BLaER1 treated with 17β-estradiol and CSF1 and Interleukin-3, amounts not matched to agents 10 nM and 100 nM (cell line): ENCODE results near the gene ATF7IP.
A peak's percentile ranks its signal among the peaks of the same experiment; 100 is the strongest.
"Not testable (repeated sequence)": the region's sequence is repeated elsewhere in the genome, so short reads cannot be mapped to it uniquely, and the experiment has no call there.

Experiments used
- H3K27ac ChIP-seq, 11 experiments: shearing (Covaris generic); formaldehyde crosslinking; 2 replicates each; pipeline ENCODE4 v1.8.1; 2022
- H3K27me3 ChIP-seq, 11 experiments: shearing (Covaris generic); formaldehyde crosslinking; 2 replicates each; pipeline ENCODE4 v1.8.1; 2022
- H3K36me3 ChIP-seq, 11 experiments: shearing (Covaris generic); formaldehyde crosslinking; 2 replicates each; pipeline ENCODE4 v1.8.1; 2022
- H3K4me1 ChIP-seq, 10 experiments: shearing (Covaris generic); formaldehyde crosslinking; 2 replicates each; pipeline ENCODE4 v1.8.1; 2022
- H3K4me2 ChIP-seq, 11 experiments: shearing (Covaris generic); formaldehyde crosslinking; 2 replicates each; pipeline ENCODE4 v1.8.1; 2022
- H3K4me3 ChIP-seq, 10 experiments: shearing (Covaris generic); formaldehyde crosslinking; 2 replicates each; pipeline ENCODE4 v1.8.1; 2022
- H3K9ac ChIP-seq, 11 experiments: shearing (Covaris generic); formaldehyde crosslinking; 2 replicates each; pipeline ENCODE4 v1.8.1; 2022
- H3K9me3 ChIP-seq, 11 experiments: shearing (Covaris generic); formaldehyde crosslinking; replicated peaks in 1 of 11; 2 replicates each; pipeline ENCODE4 v1.8.1; 2022
- H4K20me1 ChIP-seq, 11 experiments: shearing (Covaris generic); formaldehyde crosslinking; 2 replicates each; pipeline ENCODE4 v1.8.1; 2022
- Cebpa-rat ChIP-seq, 11 experiments: shearing (Covaris generic); IDR thresholded peaks; 2 replicates each; pipeline ENCODE4 v1.8.1; 2022

ATF7IP gene

DNA sequence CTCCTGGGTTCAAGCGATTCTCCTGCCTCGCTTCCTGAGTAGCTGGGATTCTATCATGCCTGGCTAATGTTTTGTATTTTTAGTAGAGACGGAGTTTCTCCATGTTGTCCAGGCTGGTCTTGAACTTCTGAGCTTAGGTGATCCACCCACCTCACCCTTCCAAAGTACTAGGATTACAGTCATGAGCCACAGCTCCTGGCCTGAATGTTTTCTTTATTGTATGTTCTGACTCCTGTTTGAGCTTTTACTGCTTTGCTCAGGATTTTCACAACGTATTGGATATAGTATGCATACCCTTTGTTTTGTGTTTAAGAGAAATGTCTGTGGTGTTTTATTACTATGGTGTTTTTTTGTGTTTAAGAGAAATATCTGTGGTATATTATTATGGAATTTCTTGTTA is 37.2 kb downstream of the ATF7IP start:
- no peak for TF ChIP-seq Cebpa-rat (IDR thresholded peaks at IDR 0.05)
- 0 out of 22 replicates have a peak overlapping the region, but pooled peaks of 2 of the 11 experiments have one; percentile 7 to 24 for H3K27ac ChIP-seq
- H3K9me3 ChIP-seq, result peaks cover 27 to 68% (median 60%) of the 10 kb centered on the region in 11 experiments; a peak in 21 of 22 replicates
- peaks cover 6 to 97% (median 25%) of the 10 kb centered on the region in 11 experiments; a peak in 13 of 22 replicates for H4K20me1 ChIP-seq
- H3K4me1 ChIP-seq, result peaks cover 8 to 24% (median 14%) of the 10 kb centered on the region in 10 experiments
- peak overlapping the region in 3 of 11 experiments; percentile 9 to 32 (median 13); a peak in 3 of 22 replicates for H3K4me2 ChIP-seq
- H3K9ac ChIP-seq, result peak overlapping the region in 2 of 11 experiments; percentile 22 to 65; a peak in 1 of 22 replicates
- peaks cover 22 to 63% (median 38%) of the 10 kb centered on the region in 11 experiments for H3K36me3 ChIP-seq
- no peak overlapping the region for H3K4me3 ChIP-seq
- no peaks in the 10 kb centered on the region for H3K27me3 ChIP-seq

DNA sequence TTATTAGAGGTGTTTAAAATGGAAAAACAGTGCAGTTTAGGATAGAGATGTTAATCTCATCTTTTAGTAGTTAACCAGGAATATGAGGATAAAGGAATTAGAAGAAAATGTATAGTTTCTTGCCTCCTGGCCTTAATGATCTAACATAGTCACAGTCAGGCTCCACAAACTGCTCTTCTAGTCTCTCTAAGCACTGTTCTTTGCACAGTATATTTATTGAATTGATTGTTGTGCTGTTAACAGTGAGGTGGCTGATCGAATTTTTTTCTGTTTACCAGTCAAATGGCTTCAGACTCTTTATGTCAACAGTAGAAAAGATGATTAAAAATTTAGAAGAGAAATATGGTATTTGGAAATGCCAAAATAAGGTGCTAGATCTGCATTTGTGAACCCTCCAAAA is 37.8 kb downstream of the ATF7IP start:
- Histone ChIP-seq H3K4me3 (no peak overlapping the region), H3K4me1 (peaks cover 8 to 24% (median 14%) of the 10 kb centered on the region in 10 experiments), H3K4me2 (peak overlapping the region; percentile 43 to 87 (median 60)), H3K36me3 (peaks cover 22 to 63% (median 43%) of the 10 kb centered on the region in 11 experiments), H3K9me3 (peaks cover 33 to 73% (median 64%) of the 10 kb centered on the region in 11 experiments), H3K27me3 (no peaks in the 10 kb centered on the region), H3K9ac (peak overlapping the region in 7 of 11 experiments; percentile 4 to 65 (median 19); a peak in 8 of 22 replicates), H4K20me1 (peaks cover 6 to 95% (median 25%) of the 10 kb centered on the region in 11 experiments; a peak in 13 of 22 replicates), H3K27ac (peak overlapping the region in 5 of 11 experiments; percentile 4 to 69 (median 32); a peak in 7 of 22 replicates)
- TF ChIP-seq Cebpa-rat (IDR thresholded peaks at IDR 0.05), result no peak

DNA sequence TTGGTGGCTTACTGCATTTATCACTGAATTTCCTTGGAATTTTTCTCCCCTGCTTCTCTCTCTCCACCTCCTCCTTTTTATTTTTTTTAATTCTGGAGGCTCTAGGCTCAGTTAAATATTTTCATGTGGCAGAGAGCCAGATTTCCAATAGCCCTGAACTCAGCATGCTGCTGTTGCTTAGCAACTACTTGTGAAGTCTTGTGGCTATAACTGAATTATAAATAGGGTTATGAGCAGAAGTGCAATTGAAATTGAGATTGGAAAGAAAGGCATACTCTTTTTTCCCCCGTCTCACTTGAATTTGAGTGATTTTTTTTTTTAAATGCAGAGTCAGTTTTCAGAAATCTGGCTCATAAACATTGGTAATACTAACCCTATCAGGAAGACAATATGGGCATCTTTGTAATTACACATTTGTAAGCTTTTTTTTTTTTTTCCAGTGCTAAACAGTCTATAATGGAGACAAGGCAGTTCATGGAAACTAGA is 38.3 kb downstream of the ATF7IP start:
- Histone ChIP-seq H3K27me3 (no peaks in the 10 kb centered on the region), H3K27ac (peak overlapping the region in 5 of 11 experiments; percentile 4 to 69 (median 32); a peak in 6 of 22 replicates), H3K9ac (peak overlapping the region in 7 of 11 experiments; percentile 4 to 65 (median 19); a peak in 7 of 22 replicates), H3K4me2 (peak overlapping the region; percentile 43 to 87 (median 60)), H3K9me3 (peaks cover 35 to 73% (median 65%) of the 10 kb centered on the region in 11 experiments), H3K4me3 (no peak overlapping the region), H4K20me1 (peaks cover 6 to 94% (median 25%) of the 10 kb centered on the region in 11 experiments; a peak in 13 of 22 replicates), H3K36me3 (peaks cover 22 to 65% (median 44%) of the 10 kb centered on the region in 11 experiments), H3K4me1 (peaks cover 8 to 24% (median 14%) of the 10 kb centered on the region in 10 experiments)
- TF ChIP-seq Cebpa-rat (IDR thresholded peaks at IDR 0.05), result no peak

DNA sequence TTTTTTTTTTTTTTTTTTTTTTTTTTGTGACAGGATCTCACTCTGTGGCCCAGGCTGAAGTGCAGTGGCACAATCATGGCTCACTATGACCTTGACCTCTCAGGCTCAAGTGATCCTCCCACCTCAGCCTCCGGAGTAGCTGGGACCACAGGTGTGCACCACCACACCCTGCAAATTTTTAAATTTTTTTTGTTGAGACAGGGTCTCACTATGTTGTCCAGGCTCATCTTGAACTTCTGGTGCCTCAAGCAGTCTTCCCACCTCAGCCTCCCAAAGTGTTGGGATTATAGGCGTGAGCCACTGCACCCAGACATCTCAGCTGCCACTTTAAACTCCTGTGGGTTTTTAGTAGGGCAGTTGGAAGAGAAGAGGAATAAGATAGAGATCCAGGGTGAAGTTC is 39.9 kb downstream of the ATF7IP start:
- Histone ChIP-seq H3K36me3 (peaks cover 26 to 69% (median 48%) of the 10 kb centered on the region in 11 experiments; a peak in 21 of 22 replicates), H3K9me3 (peaks cover 40 to 74% (median 66%) of the 10 kb centered on the region in 11 experiments), H4K20me1 (peaks cover 6 to 90% (median 25%) of the 10 kb centered on the region in 11 experiments; a peak in 13 of 22 replicates), H3K4me1 (peaks cover 8 to 24% (median 14%) of the 10 kb centered on the region in 10 experiments)
- H3K9ac ChIP-seq, H3K4me2 ChIP-seq, H3K27me3 ChIP-seq, H3K27ac ChIP-seq, H3K4me3 ChIP-seq: not testable (repeated sequence)

DNA sequence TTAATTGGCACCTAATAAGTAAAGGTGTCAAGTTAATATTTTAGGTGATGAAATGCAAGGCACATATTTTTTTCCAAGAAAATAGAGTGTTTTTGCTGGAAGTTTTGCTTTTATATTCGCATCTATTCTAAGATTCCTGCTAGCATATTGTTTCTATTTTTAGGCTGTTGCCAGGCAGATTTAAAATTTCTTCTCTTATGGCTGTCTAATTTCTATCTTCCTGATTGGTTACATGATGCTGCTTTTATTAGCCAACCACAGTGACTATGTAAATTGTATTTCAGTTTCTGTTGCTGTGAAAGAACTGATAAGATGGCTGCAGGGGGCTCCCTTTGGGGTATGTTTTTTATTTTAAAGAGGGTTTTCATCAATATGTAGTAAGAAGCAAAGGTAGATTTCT is 42.7 kb downstream of the ATF7IP start:
- no peak for TF ChIP-seq Cebpa-rat (IDR thresholded peaks at IDR 0.05)
- no peak overlapping the region for H3K9ac ChIP-seq
- H3K27ac ChIP-seq, result peak overlapping the region in 1 of 11 experiments; percentile 9; a peak in 2 of 22 replicates
- H3K4me2 ChIP-seq, result no peak overlapping the region
- H3K4me3 ChIP-seq, result no peak overlapping the region
- peaks cover 65 to 86% (median 81%) of the 10 kb centered on the region in 11 experiments for H3K9me3 ChIP-seq
- H4K20me1 ChIP-seq, result peaks cover 0 to 84% (median 9%) of the 10 kb centered on the region in 11 experiments; a peak in 13 of 22 replicates
- H3K27me3 ChIP-seq, result no peaks in the 10 kb centered on the region
- H3K36me3 ChIP-seq, result peaks cover 28 to 67% (median 45%) of the 10 kb centered on the region in 11 experiments
- H3K4me1 ChIP-seq, result peaks cover 7 to 18% (median 12%) of the 10 kb centered on the region in 10 experiments

DNA sequence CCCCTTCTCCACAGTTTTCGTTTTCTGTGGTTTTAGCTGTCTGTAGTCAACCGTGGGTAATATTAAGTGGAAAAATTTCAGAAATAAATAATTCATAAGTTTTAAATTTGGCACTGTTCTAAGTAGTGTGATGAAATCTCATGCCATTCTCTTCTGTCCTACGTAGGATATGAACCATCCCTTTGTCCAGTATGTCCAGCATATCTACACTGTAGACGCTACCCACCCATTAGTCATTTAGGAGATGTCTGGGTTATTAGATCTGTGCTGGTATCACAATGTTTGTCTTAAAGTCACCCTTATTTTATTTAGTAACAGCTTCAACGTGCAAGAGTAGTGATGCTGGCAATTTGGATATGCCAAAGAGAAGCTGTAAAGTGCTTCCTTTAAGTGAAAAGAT is 44.7 kb downstream of the ATF7IP start:
- Histone ChIP-seq H3K27me3 (no peaks in the 10 kb centered on the region), H4K20me1 (peaks cover 0 to 85% (median 10%) of the 10 kb centered on the region in 11 experiments; a peak in 10 of 22 replicates), H3K4me3 (no peak overlapping the region), H3K36me3 (peaks cover 26 to 82% (median 50%) of the 10 kb centered on the region in 11 experiments), H3K9me3 (peaks cover 72 to 96% (median 88%) of the 10 kb centered on the region in 11 experiments), H3K27ac (no peak overlapping the region), H3K9ac (no peak overlapping the region), H3K4me2 (no peak overlapping the region), H3K4me1 (peaks cover 0 to 8% (median 0%) of the 10 kb centered on the region in 10 experiments; a peak in 3 of 20 replicates)
- TF ChIP-seq Cebpa-rat (IDR thresholded peaks at IDR 0.05), result no peak

DNA sequence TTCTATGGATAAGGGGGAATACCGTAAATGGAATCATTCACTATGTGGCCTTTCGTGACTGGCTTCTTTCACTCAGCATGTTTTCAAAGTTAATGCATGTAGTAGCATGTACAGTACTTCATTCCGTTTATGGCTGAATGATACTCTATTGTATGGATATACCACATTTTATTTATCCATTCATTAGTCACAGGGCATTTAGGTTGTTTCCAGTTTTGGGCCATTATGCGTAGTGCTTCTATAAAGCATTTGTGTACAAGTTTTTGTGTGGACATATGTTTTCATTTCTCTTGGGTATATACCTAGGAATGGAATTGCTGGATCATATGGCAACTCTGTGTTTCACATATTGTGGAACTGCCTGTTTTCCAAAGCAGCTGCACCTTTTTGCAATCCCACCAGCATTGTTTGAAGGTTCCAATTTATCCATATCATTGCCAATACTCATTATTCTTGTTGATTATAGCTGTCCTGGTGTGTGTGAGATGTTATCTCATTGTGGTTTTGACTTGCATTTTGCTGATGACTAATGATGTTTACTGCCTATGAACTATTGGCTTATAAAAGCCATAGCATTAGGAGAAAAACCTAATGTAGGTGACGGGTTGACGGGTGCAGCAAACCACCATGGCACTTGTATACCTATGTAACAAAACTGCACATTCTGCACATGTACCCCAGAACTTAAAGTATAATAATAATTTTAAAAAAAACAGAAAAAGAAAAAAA is 45.5 kb downstream of the ATF7IP start:
- H3K4me3 ChIP-seq, result no peak overlapping the region
- H3K27ac ChIP-seq, result no peak overlapping the region
- no peak overlapping the region for H3K9ac ChIP-seq
- H3K36me3 ChIP-seq, result peaks cover 20 to 77% (median 43%) of the 10 kb centered on the region in 11 experiments
- H4K20me1 ChIP-seq, result peaks cover 0 to 85% (median 10%) of the 10 kb centered on the region in 11 experiments; a peak in 10 of 22 replicates
- peaks cover 0 to 10% (median 0%) of the 10 kb centered on the region in 10 experiments; a peak in 3 of 20 replicates for H3K4me1 ChIP-seq
- peaks cover 65 to 96% (median 83%) of the 10 kb centered on the region in 11 experiments for H3K9me3 ChIP-seq
- no peaks in the 10 kb centered on the region for H3K27me3 ChIP-seq
- no peak for TF ChIP-seq Cebpa-rat (IDR thresholded peaks at IDR 0.05)
- no peak overlapping the region for H3K4me2 ChIP-seq

DNA sequence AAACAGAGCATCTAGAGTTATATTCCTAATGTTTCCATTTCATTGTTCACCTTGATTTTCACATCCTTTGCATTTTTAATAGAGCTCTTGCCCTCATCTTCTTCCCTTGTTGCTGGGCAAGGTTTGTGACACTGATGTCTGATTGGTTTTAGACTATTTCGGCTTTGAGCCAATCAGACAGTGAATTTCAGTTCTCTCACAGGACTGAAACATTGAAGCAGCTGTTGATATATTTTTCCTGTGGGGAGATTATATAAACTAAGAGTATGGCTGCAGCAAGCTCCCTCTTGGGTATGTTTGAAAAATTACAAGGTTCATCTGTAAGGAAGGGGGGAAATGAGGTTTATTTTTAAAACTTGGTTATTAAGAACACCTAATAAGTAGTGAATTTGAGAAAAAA is 51.2 kb downstream of the ATF7IP start:
- no peak for TF ChIP-seq Cebpa-rat (IDR thresholded peaks at IDR 0.05)
- H3K27ac ChIP-seq, result peak overlapping the region in 5 of 11 experiments; percentile 38 to 61 (median 54); a peak in 7 of 22 replicates
- H3K9ac ChIP-seq, result no peak overlapping the region
- H3K4me1 ChIP-seq, result peaks cover 0 to 24% (median 3%) of the 10 kb centered on the region in 10 experiments; a peak in 5 of 20 replicates
- peaks cover 19 to 59% (median 33%) of the 10 kb centered on the region in 11 experiments for H3K36me3 ChIP-seq
- H3K4me3 ChIP-seq, result no peak overlapping the region
- H3K9me3 ChIP-seq, result peaks cover 47 to 80% (median 64%) of the 10 kb centered on the region in 11 experiments
- no peaks in the 10 kb centered on the region for H3K27me3 ChIP-seq
- H4K20me1 ChIP-seq, result peaks cover 0 to 75% (median 10%) of the 10 kb centered on the region in 11 experiments; a peak in 10 of 22 replicates
- H3K4me2 ChIP-seq, result no peak overlapping the region
